Activated CD8-positive, alpha-beta T cell treated with anti-CD3 and anti-CD28 coated beads, Interleukin-2, amount 10 ng/mL, durations not matched to agents 7 days and 5 days (primary cell): Measurements from ENCODE around the gene SNX6. TPM values are rescaled to one million over a fixed set of nuclear protein-coding genes. Genes with fewer than 3 reads are reported as not detected.
"Not testable (repeated sequence)": the region's sequence is repeated elsewhere in the genome, so short reads cannot be mapped to it uniquely, and the experiment has no call there.

Experiments
- ATAC-seq: fragments of 150-1000 bp; cut with Tn5 transposase; one replicate; pipeline ENCODE4 v1.10.0; 2021; ENCODE audit warnings: moderate library complexity
- CTCF ChIA-PET: fragments of 350-600 bp; sonication (Branson Sonifier 250); formaldehyde crosslinking; loops from one replicate; lab custom pipeline; 2021; ENCODE audit warnings: antibody characterized with exemption; lab: Charles Lee
- POLR2A ChIA-PET: fragments of 350-600 bp; sonication (Branson Sonifier 250); formaldehyde crosslinking; loops from one replicate; lab custom pipeline; 2021; ENCODE audit warnings: antibody characterized with exemption; lab: Charles Lee
- DNase-seq: peaks from one replicate; pipeline ENCODE4 v3.0.0-alpha.2; 2020
- H3K27ac Mint-ChIP-seq: one replicate; pipeline ENCODE4 v1.8.0; 2021; ENCODE audit warnings: mild to moderate bottlenecking, mixed read lengths
- H3K27me3 Mint-ChIP-seq: one replicate; pipeline ENCODE4 v1.8.0; 2021; ENCODE audit warnings: low read depth, mixed read lengths
- H3K36me3 Mint-ChIP-seq: one replicate; pipeline ENCODE4 v1.8.0; 2021; ENCODE audit warnings: low read depth, mixed read lengths
- H3K4me1 Mint-ChIP-seq: one replicate; pipeline ENCODE4 v1.8.0; 2021; ENCODE audit warnings: low read depth, mixed read lengths
- H3K4me3 Mint-ChIP-seq: one replicate; pipeline ENCODE4 v1.8.0; 2021; ENCODE audit warnings: mild to moderate bottlenecking, mixed read lengths
- H3K9me3 Mint-ChIP-seq: one replicate; pipeline ENCODE4 v1.8.0; 2022; ENCODE audit warnings: mixed read lengths; ENCODE audit not compliant: insufficient read depth
- total RNA-seq, 2 experiments: library from RNA; stranded (reverse); gene quantifications; one replicate each; pipeline ENCODE4 v1.2.3, GENCODE V29; 2021

Gene SNX6
- total RNA-seq, 2 experiments from 2014 or later = 83.3 to 84.3 TPM

GRCh38 chr14:34655959-34656358 is 26.0 kb upstream of the SNX6 start:
- DNase-seq = no peak
- ATAC-seq = no peak
- Mint-ChIP-seq H3K27ac (no peak overlapping the region), H3K9me3 (no peaks in the 10 kb centered on the region), H3K4me1 (no peaks in the 10 kb centered on the region), H3K4me3 (no peak overlapping the region), H3K27me3 (peaks cover under 1% of the 10 kb centered on the region), H3K36me3 (no peaks in the 10 kb centered on the region)
- ChIA-PET CTCF (interaction anchor here (1.0 kb wide), 1 partner anchor 17 kb away, joined by 4 read pairs; no protein-coding TSS in a partner anchor), POLR2A (interaction anchor here (0.6 kb wide), 1 partner anchor 179 kb away, joined by 3 read pairs; no protein-coding TSS in a partner anchor)

- H3K27ac Mint-ChIP-seq, CTCF ChIA-PET, DNase-seq, H3K4me3 Mint-ChIP-seq, H3K9me3 Mint-ChIP-seq, POLR2A ChIA-PET, H3K27me3 Mint-ChIP-seq, ATAC-seq, H3K36me3 Mint-ChIP-seq, H3K4me1 Mint-ChIP-seq: not testable (repeated sequence)
These were observed 23.1 kb upstream of the SNX6 start for GRCh38 chr14:34653073-34653472.

- H3K9me3 Mint-ChIP-seq, H3K27ac Mint-ChIP-seq, H3K27me3 Mint-ChIP-seq, H3K4me1 Mint-ChIP-seq, H3K36me3 Mint-ChIP-seq, DNase-seq, ATAC-seq, POLR2A ChIA-PET, CTCF ChIA-PET, H3K4me3 Mint-ChIP-seq: not testable (repeated sequence)
These were observed 22.4 kb upstream of the SNX6 start for GRCh38 chr14:34652348-34652747.

- CTCF ChIA-PET = no interaction called here
These were observed 21.0 kb upstream of the SNX6 start for GRCh38 chr14:34650786-34651584.

DNA sequence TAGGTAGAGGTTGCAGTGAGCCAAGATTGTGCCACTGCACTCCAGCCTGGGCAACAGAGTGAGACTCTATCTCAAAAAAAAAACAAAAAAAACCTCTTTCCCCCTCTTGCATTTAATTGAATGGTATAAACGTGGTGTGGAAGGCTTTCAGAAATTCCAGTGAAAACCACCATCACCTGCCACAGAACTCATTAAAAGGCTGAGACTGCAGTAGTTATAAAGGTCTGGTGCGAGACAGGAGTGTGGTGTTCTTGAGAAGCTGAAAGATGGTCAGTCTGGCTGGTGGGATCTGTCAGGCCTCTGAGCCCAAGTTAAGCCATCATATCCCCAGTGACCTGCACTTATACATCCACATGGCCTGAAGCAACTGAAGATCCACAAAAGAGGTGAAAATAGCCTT is 20.1 kb upstream of the SNX6 start:
- ATAC-seq, H3K4me3 Mint-ChIP-seq, H3K4me1 Mint-ChIP-seq, CTCF ChIA-PET, H3K9me3 Mint-ChIP-seq, H3K36me3 Mint-ChIP-seq, H3K27ac Mint-ChIP-seq, DNase-seq, H3K27me3 Mint-ChIP-seq: not testable (repeated sequence)
- POLR2A ChIA-PET = interaction anchor here (0.6 kb wide), 1 partner anchor 1172 kb away, joined by 3 read pairs; no protein-coding TSS in a partner anchor

More at GRCh38 chr14:34650786-34651584, 21.0 kb upstream of the SNX6 start:
- ATAC-seq = no peak
- H3K4me1 Mint-ChIP-seq = peaks cover 2% of the 10 kb centered on the region
- no peak for DNase-seq
- H3K4me3 Mint-ChIP-seq = no peak overlapping the region
- POLR2A ChIA-PET = interaction anchor here (0.6 kb wide), 1 partner anchor 1171 kb away, joined by 3 read pairs; no protein-coding TSS in a partner anchor
- no peaks in the 10 kb centered on the region for H3K9me3 Mint-ChIP-seq
- no peaks in the 10 kb centered on the region for H3K27me3 Mint-ChIP-seq
- no peaks in the 10 kb centered on the region for H3K36me3 Mint-ChIP-seq
- no peak overlapping the region for H3K27ac Mint-ChIP-seq

- Mint-ChIP-seq H3K4me1 (peaks cover 8% of the 10 kb centered on the region), H3K27me3 (no peaks in the 10 kb centered on the region), H3K4me3 (no peak overlapping the region), H3K36me3 (no peaks in the 10 kb centered on the region), H3K27ac (no peak overlapping the region), H3K9me3 (no peaks in the 10 kb centered on the region)
- ATAC-seq (no peak), DNase-seq (no peak)
- POLR2A ChIA-PET = interaction anchor here (0.7 kb wide), 1 partner anchor 9 kb away, joined by 3 read pairs; no protein-coding TSS in a partner anchor
- CTCF ChIA-PET = interaction anchor here (0.7 kb wide), 1 partner anchor 21 kb away, joined by 3 read pairs; no protein-coding TSS in a partner anchor
These were observed 19.4 kb upstream of the SNX6 start for GRCh38 chr14:34649344-34649743.

GRCh38 chr14:34646570-34647255 is 16.8 kb upstream of the SNX6 start:
- no peaks in the 10 kb centered on the region for H3K9me3 Mint-ChIP-seq
- no peak for ATAC-seq
- H3K4me1 Mint-ChIP-seq = peaks cover 8% of the 10 kb centered on the region
- ChIA-PET POLR2A (no interaction called here), CTCF (interaction anchor here (1.0 kb wide), 1 partner anchor 16 kb away, joined by 4 read pairs; no protein-coding TSS in a partner anchor)
- no peaks in the 10 kb centered on the region for H3K27me3 Mint-ChIP-seq
- H3K4me3 Mint-ChIP-seq = no peak overlapping the region
- H3K27ac Mint-ChIP-seq = no peak overlapping the region
- no peak for DNase-seq
- no peaks in the 10 kb centered on the region for H3K36me3 Mint-ChIP-seq

GRCh38 chr14:34643361-34643760 is 13.4 kb upstream of the SNX6 start:
- DNase-seq = no peak
- Mint-ChIP-seq H3K4me1 (peaks cover 8% of the 10 kb centered on the region), H3K4me3 (no peak overlapping the region), H3K36me3 (no peaks in the 10 kb centered on the region), H3K9me3 (no peaks in the 10 kb centered on the region), H3K27ac (no peak overlapping the region), H3K27me3 (peaks cover 3% of the 10 kb centered on the region)
- CTCF ChIA-PET = interaction anchor here (0.7 kb wide), 1 partner anchor 102 kb away, joined by 3 read pairs; no protein-coding TSS in a partner anchor
- no peak for ATAC-seq
- POLR2A ChIA-PET = interaction anchor here (0.6 kb wide), 1 partner anchor 421 kb away, joined by 4 read pairs; no protein-coding TSS in a partner anchor

DNA sequence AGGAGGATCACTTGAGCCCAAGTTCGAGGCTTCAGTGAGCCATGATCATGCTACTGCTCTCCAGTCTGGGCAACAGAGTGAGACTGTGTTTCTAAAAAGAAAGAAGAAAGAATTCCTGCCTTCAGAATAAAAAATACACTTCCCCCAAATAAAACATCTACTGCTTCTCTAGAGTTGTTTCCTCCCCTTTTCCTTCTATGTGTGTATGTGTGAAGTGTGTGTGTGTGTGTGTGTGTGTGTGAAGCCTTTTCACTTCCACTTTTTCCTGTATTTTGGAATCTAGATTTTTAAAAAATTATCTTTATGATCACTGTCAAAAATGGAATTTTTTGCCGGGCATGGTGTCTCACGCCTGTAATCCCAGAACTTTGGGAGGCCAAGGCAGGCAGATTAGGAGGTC is 12.6 kb upstream of the SNX6 start:
- Mint-ChIP-seq H3K9me3 (no peaks in the 10 kb centered on the region), H3K36me3 (no peaks in the 10 kb centered on the region), H3K27me3 (peaks cover 3% of the 10 kb centered on the region), H3K4me3 (no peak overlapping the region), H3K4me1 (peaks cover 8% of the 10 kb centered on the region), H3K27ac (no peak overlapping the region)
- ATAC-seq (no peak), DNase-seq (no peak)
- CTCF ChIA-PET = no interaction called here
- POLR2A ChIA-PET = no interaction called here

GRCh38 chr14:34640826-34641225 is 10.9 kb upstream of the SNX6 start:
- Mint-ChIP-seq H3K36me3 (no peaks in the 10 kb centered on the region), H3K9me3 (no peaks in the 10 kb centered on the region), H3K4me3 (no peak overlapping the region), H3K27ac (no peak overlapping the region), H3K27me3 (peaks cover 3% of the 10 kb centered on the region), H3K4me1 (peaks cover 4% of the 10 kb centered on the region)
- ChIA-PET POLR2A (no interaction called here), CTCF (no interaction called here)
- ATAC-seq (no peak), DNase-seq (no peak)

DNA sequence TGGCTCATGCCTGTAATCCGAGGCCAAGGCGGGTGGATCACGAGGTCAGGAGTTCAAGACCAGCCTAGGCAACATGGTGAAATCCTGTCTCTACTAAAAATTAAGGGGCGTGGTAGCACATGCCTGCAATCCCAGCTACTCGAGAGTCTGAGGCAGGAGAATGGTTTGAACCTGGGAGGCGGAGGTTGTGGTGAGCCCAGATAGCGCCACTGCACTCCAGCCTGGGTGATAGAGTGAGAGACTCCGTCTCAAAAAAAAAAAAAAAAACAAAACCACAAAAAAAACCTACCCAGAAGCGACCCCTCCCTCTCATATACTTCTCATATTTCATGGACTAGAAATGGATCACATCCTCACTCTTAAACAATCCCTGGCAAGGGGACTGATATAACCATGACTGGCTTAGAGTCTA is 4.4 kb upstream of the SNX6 start:
- CTCF ChIA-PET, H3K27ac Mint-ChIP-seq, H3K4me3 Mint-ChIP-seq, ATAC-seq, DNase-seq, H3K36me3 Mint-ChIP-seq, POLR2A ChIA-PET, H3K9me3 Mint-ChIP-seq, H3K4me1 Mint-ChIP-seq: not testable (repeated sequence)
- H3K27me3 Mint-ChIP-seq = peaks cover 14% of the 10 kb centered on the region

DNA sequence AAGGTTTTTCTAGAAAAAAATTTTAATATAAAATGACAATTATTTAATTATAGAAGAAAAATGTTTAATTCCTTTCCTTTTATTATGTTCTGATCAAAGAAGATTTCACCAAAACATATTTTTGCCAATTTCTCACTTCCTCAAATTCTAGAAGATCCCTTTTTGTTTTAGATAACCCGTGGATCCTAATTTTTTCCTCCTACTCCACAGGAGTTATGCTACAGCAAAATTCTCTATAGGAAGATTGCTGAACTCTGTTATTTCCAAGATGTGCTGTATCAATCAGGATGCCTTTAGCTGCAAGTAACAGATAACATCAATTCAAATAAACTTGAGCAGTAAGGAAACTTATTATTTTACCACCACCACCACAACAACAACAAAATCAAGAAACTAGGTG is 3.8 kb upstream of the SNX6 start:
- H3K4me1 Mint-ChIP-seq = peaks cover 10% of the 10 kb centered on the region
- H3K27ac Mint-ChIP-seq = no peak overlapping the region

More for the DNA sequence above, 3.8 kb upstream of the SNX6 start:
- peaks cover 14% of the 10 kb centered on the region for H3K27me3 Mint-ChIP-seq
- ChIA-PET POLR2A (no interaction called here), CTCF (interaction anchor here (1.3 kb wide), 1 partner anchor 89 kb away, joined by 3 read pairs; no protein-coding TSS in a partner anchor)
- DNase-seq (no peak), ATAC-seq (no peak)
- peaks cover 4% of the 10 kb centered on the region for H3K36me3 Mint-ChIP-seq
- no peak overlapping the region for H3K4me3 Mint-ChIP-seq
- no peaks in the 10 kb centered on the region for H3K9me3 Mint-ChIP-seq
